ENCODE results near the gene ZNF195.
"Not testable (repeated sequence)": the region's sequence is repeated elsewhere in the genome, so short reads cannot be mapped to it uniquely, and the experiment has no call there.

DNA sequence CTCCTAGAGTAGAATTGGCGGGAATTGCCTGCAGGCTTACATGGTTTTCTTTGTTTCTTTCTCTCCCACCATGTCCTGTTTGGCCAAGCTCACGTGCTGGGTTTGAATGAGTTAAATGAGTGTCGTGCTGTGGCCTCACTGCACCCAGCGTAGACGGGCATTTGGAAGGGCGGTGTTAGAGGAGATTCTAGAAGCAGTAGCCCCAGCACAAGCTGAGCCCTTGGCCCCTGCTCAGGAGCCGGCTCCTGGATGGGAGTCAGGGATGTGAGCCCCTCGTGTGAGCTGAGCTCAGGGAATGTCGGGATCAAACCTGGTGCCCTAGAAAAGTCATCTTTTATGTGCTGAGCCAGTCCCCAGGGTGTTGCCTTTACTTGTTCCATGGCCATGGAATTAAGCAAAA is 28.0 kb upstream of the ZNF195 start:
- TF ChIP-seq, protein P1, sequence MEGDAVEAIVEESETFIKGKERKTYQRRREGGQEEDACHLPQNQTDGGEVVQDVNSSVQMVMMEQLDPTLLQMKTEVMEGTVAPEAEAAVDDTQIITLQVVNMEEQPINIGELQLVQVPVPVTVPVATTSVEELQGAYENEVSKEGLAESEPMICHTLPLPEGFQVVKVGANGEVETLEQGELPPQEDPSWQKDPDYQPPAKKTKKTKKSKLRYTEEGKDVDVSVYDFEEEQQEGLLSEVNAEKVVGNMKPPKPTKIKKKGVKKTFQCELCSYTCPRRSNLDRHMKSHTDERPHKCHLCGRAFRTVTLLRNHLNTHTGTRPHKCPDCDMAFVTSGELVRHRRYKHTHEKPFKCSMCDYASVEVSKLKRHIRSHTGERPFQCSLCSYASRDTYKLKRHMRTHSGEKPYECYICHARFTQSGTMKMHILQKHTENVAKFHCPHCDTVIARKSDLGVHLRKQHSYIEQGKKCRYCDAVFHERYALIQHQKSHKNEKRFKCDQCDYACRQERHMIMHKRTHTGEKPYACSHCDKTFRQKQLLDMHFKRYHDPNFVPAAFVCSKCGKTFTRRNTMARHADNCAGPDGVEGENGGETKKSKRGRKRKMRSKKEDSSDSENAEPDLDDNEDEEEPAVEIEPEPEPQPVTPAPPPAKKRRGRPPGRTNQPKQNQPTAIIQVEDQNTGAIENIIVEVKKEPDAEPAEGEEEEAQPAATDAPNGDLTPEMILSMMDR (IDR thresholded peaks at IDR 0.05 in 8 of 11, conservative IDR thresholded peaks at IDR 0.05 in 3 of 11) = not testable (repeated sequence)
- TF ChIP-seq POLR2A (IDR thresholded peaks at IDR 0.05) = not testable (repeated sequence)
